HEK293T (cell line): ENCODE results near the gene ADAMTS7.
"Not testable (repeated sequence)": the region's sequence is repeated elsewhere in the genome, so short reads cannot be mapped to it uniquely, and the experiment has no call there.

Source experiments
- CTCF ChIA-PET: fragments of 350-600 bp; formaldehyde crosslinking; extraction: SDS; loops from one replicate; lab custom pipeline; 2021; ENCODE audit warnings: antibody characterized with exemption, inconsistent platforms; lab: Yijun Ruan, JAX
- POLR2A ChIA-PET: fragments of 350-600 bp; formaldehyde crosslinking; extraction: SDS; loops from one replicate; lab custom pipeline; 2020; ENCODE audit warnings: antibody characterized with exemption, inconsistent platforms; lab: Yijun Ruan, JAX
- DNase-seq: peaks from one replicate; pipeline ENCODE4 v3.0.0; 2012; ENCODE audit warnings: mixed read lengths; ENCODE audit errors: extremely low spot score
- ARNT ChIP-seq: fragments of 450-650 bp; IDR thresholded peaks from 2 replicates; pipeline ENCODE4 v1.6.1; 2017; ENCODE audit warnings: mild to moderate bottlenecking
- BHLHE40 ChIP-seq: fragments of 450-650 bp; IDR thresholded peaks from 2 replicates; pipeline ENCODE4 v1.6.1; 2016; ENCODE audit warnings: mild to moderate bottlenecking, moderate library complexity, borderline replicate concordance
- CTBP1 ChIP-seq: fragments of 450-650 bp; IDR thresholded peaks from 2 replicates; pipeline ENCODE4 v1.6.1; 2016; ENCODE audit warnings: borderline replicate concordance
- ELF4 ChIP-seq: fragments of 450-650 bp; IDR thresholded peaks from 2 replicates; pipeline ENCODE4 v1.6.1; 2017; ENCODE audit warnings: antibody characterized with exemption
- FOXA1 ChIP-seq: fragments of 450-650 bp; IDR thresholded peaks from 2 replicates; pipeline ENCODE4 v1.6.1; 2016; ENCODE audit warnings: mild to moderate bottlenecking
- FOXK2 ChIP-seq: fragments of 450-650 bp; IDR thresholded peaks from 2 replicates; pipeline ENCODE4 v1.6.1; 2016; ENCODE audit warnings: mild to moderate bottlenecking
- FOXM1 ChIP-seq: fragments of 450-650 bp; IDR thresholded peaks from 2 replicates; pipeline ENCODE4 v1.6.1; 2017; ENCODE audit warnings: mild to moderate bottlenecking, borderline replicate concordance
- HDGF ChIP-seq: fragments of 450-650 bp; IDR thresholded peaks from 2 replicates; pipeline ENCODE4 v1.6.1; 2017; ENCODE audit warnings: antibody characterized with exemption, borderline replicate concordance
- L3MBTL2 ChIP-seq: fragments of 450-650 bp; conservative IDR thresholded peaks from 2 replicates; pipeline ENCODE4 v1.6.1; 2016; ENCODE audit warnings: mild to moderate bottlenecking
- LEF1 ChIP-seq: fragments of 450-650 bp; IDR thresholded peaks from 2 replicates; pipeline ENCODE4 v1.6.1; 2017; ENCODE audit warnings: mild to moderate bottlenecking, borderline replicate concordance
- NFRKB ChIP-seq: fragments of 450-650 bp; IDR thresholded peaks from 2 replicates; pipeline ENCODE4 v1.6.1; 2016; ENCODE audit warnings: mild to moderate bottlenecking, moderate library complexity
- SP1 ChIP-seq: fragments of 450-650 bp; IDR thresholded peaks from 2 replicates; pipeline ENCODE4 v1.6.1; 2017
- SUZ12 ChIP-seq: fragments of 450-650 bp; IDR thresholded peaks from 2 replicates; pipeline ENCODE4 v1.6.1; 2016; ENCODE audit warnings: mild to moderate bottlenecking
- TARDBP ChIP-seq: fragments of 450-650 bp; IDR thresholded peaks from 2 replicates; pipeline ENCODE4 v1.6.1; 2016
- ZNF384 ChIP-seq: fragments of 450-650 bp; IDR thresholded peaks from 2 replicates; pipeline ENCODE4 v1.6.1; 2016
- TF ChIP-seq, protein P1 (sequence below): fragments of 450-650 bp; IDR thresholded peaks from 2 replicates; pipeline ENCODE4 v1.6.1; 2016

The ADAMTS7 gene

DNA sequence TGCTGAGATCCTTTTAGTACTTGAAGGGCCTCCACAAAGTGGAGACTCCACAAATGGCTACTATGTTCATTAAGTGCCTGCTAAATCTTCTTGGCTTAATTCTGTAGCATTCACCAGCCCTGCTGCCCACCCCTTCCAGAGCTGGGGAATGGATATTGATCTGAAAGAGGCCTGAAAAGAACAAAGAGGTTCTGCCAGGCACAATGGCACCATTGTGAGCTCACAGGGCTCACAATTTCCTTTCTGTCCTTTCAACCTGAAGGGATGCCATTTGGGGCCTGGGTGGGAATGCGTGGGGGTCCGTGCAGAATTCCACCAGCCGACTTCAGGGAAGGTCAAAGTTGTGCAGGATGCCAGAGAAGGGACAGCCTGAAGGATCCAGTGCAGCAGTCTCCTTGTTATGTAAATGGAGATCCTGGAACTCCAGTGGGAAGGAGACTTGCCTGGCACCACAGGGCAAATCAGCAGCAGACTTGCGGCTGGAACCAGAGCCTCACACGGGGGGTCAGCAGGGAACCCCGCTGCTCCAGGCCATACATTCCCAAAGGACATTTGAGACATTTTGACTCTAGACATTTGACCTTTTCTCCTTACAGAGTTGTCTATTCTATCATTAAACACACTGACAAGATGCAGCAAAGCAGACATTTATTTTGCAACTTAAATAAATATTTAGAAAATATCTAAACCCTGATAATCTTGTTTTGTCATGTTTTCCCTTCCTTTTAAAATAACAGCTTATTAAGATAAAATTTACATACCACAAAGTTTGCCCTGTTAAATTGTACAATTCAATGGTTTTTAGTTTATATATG, 39.9 kb upstream of the ADAMTS7 start:
- ChIA-PET POLR2A (no interaction called here), CTCF (no interaction called here)
- DNase-seq, result no peak
- no peak for TF ChIP-seq L3MBTL2
- TF ChIP-seq HDGF, result no peak
- TF ChIP-seq ARNT, result no peak
- TF ChIP-seq NFRKB, result no peak
- TF ChIP-seq FOXA1, result no peak
- no peak for TF ChIP-seq FOXK2
- no peak for TF ChIP-seq ZNF384
- no peak for TF ChIP-seq CTBP1
- no peak for TF ChIP-seq SUZ12
- no peak for TF ChIP-seq FOXM1
- TF ChIP-seq, protein P1, sequence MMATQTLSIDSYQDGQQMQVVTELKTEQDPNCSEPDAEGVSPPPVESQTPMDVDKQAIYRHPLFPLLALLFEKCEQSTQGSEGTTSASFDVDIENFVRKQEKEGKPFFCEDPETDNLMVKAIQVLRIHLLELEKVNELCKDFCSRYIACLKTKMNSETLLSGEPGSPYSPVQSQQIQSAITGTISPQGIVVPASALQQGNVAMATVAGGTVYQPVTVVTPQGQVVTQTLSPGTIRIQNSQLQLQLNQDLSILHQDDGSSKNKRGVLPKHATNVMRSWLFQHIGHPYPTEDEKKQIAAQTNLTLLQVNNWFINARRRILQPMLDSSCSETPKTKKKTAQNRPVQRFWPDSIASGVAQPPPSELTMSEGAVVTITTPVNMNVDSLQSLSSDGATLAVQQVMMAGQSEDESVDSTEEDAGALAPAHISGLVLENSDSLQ, result no peak
- no peak for TF ChIP-seq TARDBP
- no peak for TF ChIP-seq BHLHE40
- TF ChIP-seq SP1, result no peak
- TF ChIP-seq LEF1, result no peak

DNA sequence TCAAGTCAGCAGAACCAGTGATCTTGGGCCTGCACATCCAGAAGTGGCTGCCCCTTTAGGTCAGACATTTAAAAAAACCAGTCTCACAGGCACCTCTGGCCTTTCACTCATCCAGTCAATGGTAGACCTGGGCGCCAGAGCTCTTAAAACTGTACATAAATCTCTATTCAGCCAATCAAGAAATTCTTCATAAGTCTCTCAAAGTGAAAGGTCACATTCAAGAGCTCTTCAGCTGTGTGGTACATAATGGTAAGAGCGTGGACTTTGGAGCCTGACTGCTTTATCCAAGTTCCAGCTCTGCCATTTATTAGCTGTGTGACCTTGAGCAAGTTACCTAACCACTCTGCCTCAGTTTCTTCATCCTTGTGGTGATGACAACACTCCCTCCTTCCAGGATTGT, 39.1 kb upstream of the ADAMTS7 start:
- ChIA-PET CTCF (no interaction called here), POLR2A (no interaction called here)
- TF ChIP-seq HDGF, result no peak
- TF ChIP-seq BHLHE40, result no peak
- TF ChIP-seq SP1, result no peak
- TF ChIP-seq CTBP1, result no peak
- no peak for TF ChIP-seq NFRKB
- no peak for TF ChIP-seq ZNF384
- TF ChIP-seq TARDBP, result no peak
- TF ChIP-seq ELF4, result no peak
- no peak for TF ChIP-seq SUZ12
- TF ChIP-seq, protein P1, result no peak
- no peak for TF ChIP-seq FOXK2
- no peak for TF ChIP-seq ARNT
- no peak for TF ChIP-seq L3MBTL2
- no peak for DNase-seq

DNA sequence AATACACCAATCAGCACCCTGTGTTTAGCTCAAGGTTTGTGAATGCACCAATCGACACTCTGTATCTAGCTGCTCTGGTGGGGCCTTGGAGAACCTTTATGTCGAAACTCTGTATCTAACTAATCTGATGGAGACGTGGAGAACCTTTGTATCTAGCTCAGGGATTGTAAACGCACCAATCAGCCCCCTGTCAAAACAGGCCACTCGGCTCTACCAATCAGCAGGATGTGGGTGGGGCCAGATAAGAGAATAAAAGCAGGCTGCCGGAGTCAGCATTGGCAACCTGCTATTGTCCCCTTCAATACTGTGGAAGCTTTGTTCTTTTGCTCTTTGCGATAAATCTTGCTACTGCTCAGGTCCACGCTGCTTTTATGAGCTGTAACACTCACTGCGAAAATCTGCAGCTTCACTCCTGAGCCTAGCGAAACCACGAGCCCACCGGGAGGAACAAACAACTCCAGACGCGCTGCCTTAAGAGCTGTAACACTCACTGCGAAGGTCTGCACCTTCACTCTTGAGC, 36.2 kb upstream of the ADAMTS7 start:
- not testable (repeated sequence) for DNase-seq
- ChIA-PET CTCF (interaction anchor here (1.5 kb wide), 1 partner anchor 12 kb away, joined by 3 read pairs; no protein-coding TSS in a partner anchor), POLR2A (interaction anchor here (0.7 kb wide), 1 partner anchor 25 kb away, joined by 3 read pairs; the partner anchor contains the start of gene MORF4L1)

DNA sequence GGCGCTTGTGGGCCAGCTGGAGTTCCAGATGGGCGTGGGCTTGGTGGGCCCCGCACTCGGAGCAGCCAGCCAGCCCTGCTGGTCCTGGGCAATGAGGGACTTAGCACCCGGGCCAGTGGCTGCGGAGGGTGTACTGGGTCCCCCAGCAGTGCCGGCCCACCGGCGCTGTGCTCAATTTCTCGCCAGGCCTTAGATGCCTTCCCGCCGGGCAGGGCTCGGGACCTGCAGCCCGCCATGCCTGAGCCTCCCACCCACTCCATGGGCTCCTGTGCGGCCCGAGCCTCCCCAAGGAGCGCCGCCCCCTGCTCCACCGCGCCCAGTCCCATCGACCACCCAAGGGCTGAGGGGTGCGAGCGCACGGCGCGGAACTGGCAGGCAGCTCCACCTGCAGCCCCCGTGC, 35.6 kb upstream of the ADAMTS7 start:
- POLR2A ChIA-PET, CTCF ChIA-PET, DNase-seq: not testable (repeated sequence)

DNA sequence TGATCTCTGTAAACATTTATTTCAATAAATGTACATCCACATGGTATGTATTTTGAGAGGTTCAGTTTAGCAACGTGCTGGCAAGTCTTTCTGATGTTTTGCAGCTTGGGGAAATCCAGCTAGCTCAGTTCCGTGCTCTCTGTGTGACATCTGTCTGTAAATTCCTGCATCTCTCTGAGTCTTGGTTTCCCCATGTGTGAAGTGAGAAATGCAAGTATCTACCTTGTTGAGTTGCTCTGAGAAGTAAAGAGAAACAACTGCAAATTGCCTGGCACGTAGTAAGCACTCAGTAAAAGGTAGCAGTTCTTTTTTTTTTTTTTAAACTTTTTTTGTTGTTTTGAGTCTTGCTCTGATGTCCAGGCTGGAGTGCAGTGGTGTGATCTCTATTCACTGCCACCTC, 31.3 kb upstream of the ADAMTS7 start:
- ChIA-PET POLR2A (no interaction called here), CTCF (no interaction called here)
- no peak for TF ChIP-seq ZNF384
- no peak for DNase-seq

DNA sequence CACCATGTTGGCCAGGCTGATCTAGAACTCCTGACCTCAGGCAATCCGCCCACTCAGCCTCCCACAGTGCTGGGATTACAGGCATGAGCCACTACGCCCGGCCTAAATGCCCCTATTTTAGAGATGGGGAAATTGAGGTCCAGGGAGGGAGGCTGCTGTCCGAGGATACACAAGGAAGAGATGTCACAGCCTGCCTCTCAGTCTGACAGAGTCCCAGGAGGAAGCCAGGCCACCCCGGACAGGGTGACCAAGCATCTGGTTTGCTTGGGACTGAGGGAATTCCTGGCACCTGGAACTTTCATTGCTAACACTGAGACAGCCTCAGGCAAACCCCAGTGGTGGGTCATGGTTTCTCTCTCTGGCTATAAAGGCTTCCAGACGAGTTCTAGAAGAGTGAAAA, 30.6 kb upstream of the ADAMTS7 start:
- TF ChIP-seq SUZ12, result no peak
- no peak for TF ChIP-seq FOXK2
- CTCF ChIA-PET, result no interaction called here
- DNase-seq, result no peak
- POLR2A ChIA-PET, result no interaction called here

DNA sequence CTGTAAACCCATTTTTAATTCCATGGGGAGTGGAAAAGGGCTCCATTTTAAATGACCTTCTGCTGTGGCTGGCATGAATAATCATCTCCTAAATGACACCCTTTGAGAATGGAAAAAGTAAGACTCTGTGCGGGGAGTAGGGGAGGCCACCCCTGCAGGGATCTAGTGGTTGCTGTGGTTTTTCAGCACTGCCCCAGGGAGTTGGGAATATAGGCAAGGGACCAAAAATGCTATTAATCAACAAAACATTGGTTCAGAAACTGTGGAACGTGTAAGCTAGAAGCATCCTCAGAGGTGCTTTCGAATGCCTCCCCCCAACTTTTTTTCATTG, 30.1 kb upstream of the ADAMTS7 start:
- TF ChIP-seq SUZ12 (no peak), HDGF (no peak), CTBP1 (no peak), ARNT (no peak), NFRKB (no peak), FOXM1 (no peak), BHLHE40 (no peak), LEF1 (no peak), SP1 (no peak)
- CTCF ChIA-PET, result no interaction called here
- DNase-seq, result no peak
- POLR2A ChIA-PET, result no interaction called here

DNA sequence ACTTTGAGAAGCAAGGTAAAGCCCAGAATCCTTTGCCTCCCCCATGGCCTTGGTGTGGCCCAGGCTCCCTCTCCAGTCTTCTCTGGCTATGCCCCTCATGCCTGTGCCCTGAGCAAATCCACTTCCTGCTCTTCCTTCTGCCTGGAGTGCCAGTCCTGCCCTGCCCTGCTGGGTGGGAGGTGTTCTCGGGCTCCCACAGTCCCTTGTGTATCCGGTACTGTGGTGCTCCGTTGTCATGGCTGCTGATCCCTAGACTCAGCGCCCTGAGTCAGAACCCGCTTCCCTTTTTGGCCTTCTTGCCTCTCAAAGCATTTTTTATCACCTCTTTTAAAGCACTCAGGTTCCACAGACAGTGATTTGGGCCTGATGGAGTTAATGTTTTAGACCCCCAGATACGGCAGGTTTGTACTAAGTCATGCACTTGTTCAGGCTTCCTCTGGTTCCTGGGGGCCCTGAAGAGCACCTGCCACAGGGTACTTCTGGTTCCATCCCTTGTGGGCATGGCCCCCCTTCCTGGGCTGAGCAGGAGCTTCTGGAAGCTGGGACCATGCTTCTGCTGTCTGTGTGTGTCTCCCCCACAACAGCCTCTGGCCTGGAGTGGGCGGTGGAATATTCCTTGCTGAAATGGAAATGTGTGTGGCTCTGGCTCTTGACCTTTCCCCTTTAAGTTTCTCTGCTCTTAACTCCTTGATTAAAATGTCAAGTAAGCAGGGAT, 29.6 kb upstream of the ADAMTS7 start:
- TF ChIP-seq FOXM1, result no peak
- no peak for TF ChIP-seq NFRKB
- no peak for TF ChIP-seq FOXA1
- no peak for TF ChIP-seq ZNF384
- TF ChIP-seq ARNT, result no peak
- TF ChIP-seq HDGF, result no peak
- no peak for TF ChIP-seq BHLHE40
- TF ChIP-seq FOXK2, result no peak
- TF ChIP-seq LEF1, result no peak
- TF ChIP-seq SP1, result no peak
- no peak for TF ChIP-seq ELF4
- TF ChIP-seq, protein P1, result no peak
- ChIA-PET POLR2A (no interaction called here), CTCF (no interaction called here)
- DNase-seq, result no peak

DNA sequence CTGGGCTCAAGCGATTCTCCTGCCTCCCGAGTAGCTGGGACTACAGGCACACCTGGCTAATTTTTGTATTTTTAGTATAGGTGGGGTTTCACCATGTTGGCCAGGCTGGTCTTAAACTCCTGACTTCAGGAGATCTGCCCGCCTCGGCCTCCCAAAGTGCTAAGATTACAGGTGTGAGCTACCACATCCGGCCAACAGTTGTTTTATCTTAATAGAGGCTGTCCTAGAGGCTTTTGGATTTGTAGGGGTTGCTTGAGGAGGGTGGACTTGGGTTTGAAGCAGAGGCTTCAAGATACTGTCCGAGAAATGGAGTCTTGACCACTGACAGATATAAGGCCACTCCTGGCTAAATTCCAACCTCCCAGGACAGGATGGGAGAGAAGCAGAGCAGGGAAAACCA, 27.9 kb upstream of the ADAMTS7 start:
- POLR2A ChIA-PET, DNase-seq, CTCF ChIA-PET: not testable (repeated sequence)
